Heart left ventricle (tissue), 13 donors: ENCODE measurements around the gene EIPR1.
A peak's percentile ranks its signal among the peaks of the same experiment; 100 is the strongest.

ENCODE experiments used
- POLR2A ChIP-seq, 2 donors: fragments of 450-650 bp; IDR thresholded peaks; one replicate each; pipeline ENCODE4 v1.6.1; 2017; ENCODE audit warnings: antibody characterized with exemption in 2 of 2, mild to moderate bottlenecking in 2 of 2, moderate library complexity in 2 of 2
- TF ChIP-seq, protein P1 (sequence below), 12 donors: fragments of 200-600 bp; sonication (generic) in 4 of 12; IDR thresholded peaks; one replicate each; pipeline versions ENCODE4 v1.5.0 to v1.8.0; 2018 to 2022; ENCODE audit warnings: antibody characterized with exemption in 12 of 12, mild to moderate bottlenecking in 5 of 12
- donor health status: ischemic (EF 13 %, LVEDD 7.1; RV severe dilation, severe dysfunction).
- donor health status: DM: no; HTN: yes; CAD: no.
- donor health status: DM: no; HTN: no; CAD: no.
- donor health status: ischemic (EF 25% LVEDD 6.9; RV normal size, moderate dysfunction).
- donor health status: ischemic (EF 25% LVEDD 5.7; RV mildly dilated, moderate dysfunction).
- donor health status: ischemic (EF 35%, LVEDD 5.7; RV mildly dilated, moderate dysfunction).
- donor health status: nonischemic (EF 11% LVEDD 7.7; RV severe dilation, severe dysfunction).
- donor health status: DM: yes; HTN: yes; CAD: no.
- donor health status: PGD.
- donor health status: ischemic (EF 29% LVEDD 5.4; RV normal size, mild dysfunction).
- donor health status: nonischemic (EF 23%, LVEDD 6.1; RV moderate dilation, normal function).

DNA sequence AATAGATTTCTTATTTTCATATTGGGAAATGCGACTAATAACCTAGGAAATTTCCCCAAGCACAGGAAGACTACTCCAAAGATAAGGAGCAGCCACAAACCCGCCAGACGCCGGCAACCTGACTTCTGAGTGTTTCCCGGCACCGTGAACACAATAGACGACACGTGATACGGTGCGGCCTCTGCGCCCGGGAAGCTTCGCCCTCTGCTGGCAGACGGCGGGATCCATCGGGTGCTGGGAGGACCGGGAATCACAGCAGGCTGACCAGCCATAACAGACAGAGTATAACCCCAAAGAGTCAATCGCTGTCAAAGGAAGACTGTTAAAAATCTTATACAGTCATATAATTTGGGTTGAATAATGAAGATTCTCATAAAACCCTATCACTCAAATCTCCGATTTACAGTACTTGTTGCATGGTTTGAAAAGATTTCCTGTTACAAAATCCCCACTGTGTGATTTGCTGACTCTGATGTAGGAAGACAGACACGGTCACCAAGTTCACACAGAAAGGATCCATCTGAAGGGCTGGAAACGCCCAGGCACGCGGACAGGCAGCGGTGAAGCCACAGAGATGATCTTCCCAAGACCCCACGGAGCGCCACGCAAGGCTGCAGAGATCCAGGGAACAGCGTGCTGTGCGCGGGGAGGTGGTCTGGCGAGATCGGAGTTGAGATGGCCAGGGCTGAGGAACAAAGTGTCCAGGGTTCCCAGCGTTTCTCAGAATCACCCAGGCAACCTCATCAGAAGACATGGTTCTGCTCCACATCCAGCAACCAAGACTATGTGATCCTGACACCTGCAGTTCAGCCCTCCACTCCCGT lies 73.8 kb downstream of the EIPR1 start:
- TF ChIP-seq POLR2A (IDR thresholded peaks at IDR 0.05) = no peak
- TF ChIP-seq, protein P1, sequence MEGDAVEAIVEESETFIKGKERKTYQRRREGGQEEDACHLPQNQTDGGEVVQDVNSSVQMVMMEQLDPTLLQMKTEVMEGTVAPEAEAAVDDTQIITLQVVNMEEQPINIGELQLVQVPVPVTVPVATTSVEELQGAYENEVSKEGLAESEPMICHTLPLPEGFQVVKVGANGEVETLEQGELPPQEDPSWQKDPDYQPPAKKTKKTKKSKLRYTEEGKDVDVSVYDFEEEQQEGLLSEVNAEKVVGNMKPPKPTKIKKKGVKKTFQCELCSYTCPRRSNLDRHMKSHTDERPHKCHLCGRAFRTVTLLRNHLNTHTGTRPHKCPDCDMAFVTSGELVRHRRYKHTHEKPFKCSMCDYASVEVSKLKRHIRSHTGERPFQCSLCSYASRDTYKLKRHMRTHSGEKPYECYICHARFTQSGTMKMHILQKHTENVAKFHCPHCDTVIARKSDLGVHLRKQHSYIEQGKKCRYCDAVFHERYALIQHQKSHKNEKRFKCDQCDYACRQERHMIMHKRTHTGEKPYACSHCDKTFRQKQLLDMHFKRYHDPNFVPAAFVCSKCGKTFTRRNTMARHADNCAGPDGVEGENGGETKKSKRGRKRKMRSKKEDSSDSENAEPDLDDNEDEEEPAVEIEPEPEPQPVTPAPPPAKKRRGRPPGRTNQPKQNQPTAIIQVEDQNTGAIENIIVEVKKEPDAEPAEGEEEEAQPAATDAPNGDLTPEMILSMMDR (IDR thresholded peaks at IDR 0.05) = peak; percentile 91 to 99 (median 96)
